GM18502 (cell line): ENCODE data around the gene CCDC177.

Source experiments
- ATAC-seq: cut with Tn5 transposase; IDR thresholded peaks from one replicate; pipeline ENCODE4 v1.9.1; 2021; ENCODE audit warnings: mild to moderate bottlenecking; ENCODE audit not compliant: unreplicated experiment, poor library complexity

The CCDC177 gene

GRCh38 chr14:69574263-69574953, at the start of gene CCDC177:
TSS of gene CCDC177 (minus strand) at chr14:69574871. CDS start at chr14:69573622, 1,249 bp downstream.
- no peak for ATAC-seq

DNA sequence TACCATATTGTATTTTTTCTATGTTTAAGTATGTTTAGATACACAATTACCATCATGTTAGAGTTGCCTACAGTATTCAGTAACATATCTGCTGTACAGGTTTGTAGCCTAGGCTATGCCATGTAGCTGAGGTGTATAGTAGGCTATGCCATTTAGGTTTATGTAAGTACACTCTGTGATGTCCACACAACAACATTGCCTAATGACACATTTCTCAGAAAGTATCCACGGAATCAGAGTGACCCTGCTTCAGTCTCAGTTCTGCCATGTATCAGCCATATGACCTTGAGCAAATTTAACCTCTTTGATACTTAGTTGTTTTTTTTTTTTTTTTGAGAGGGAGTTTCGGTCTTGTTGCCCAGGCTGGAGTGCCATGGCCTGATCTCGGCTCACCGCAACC, 49.5 kb upstream of the CCDC177 start:
- no peak for ATAC-seq

- ATAC-seq: no peak
Measured at GRCh38 chr14:69620981-69621380, 46.3 kb upstream of the CCDC177 start.

GRCh38 chr14:69620211-69620611, 45.5 kb upstream of the CCDC177 start:
- ATAC-seq: no peak

DNA sequence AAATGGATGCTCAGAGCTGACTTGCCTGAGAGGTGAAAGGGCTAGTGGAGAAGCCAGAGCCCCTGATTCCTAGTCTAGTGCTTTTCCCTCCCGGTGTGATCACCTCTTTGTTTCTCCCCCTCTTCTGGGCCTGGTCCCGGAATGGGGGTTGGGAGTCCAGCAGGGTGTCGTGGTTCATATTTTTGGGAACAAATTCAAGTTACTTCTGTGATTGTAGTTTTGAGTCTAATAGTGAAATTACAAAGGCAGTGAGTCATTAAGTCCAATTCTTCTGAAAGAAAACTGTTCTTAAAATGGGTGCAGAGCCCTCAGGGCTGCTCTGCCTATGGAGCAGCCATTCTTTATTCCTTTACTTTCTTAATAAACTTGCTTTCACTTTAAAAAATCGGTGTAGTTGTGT, 44.3 kb upstream of the CCDC177 start:
- ATAC-seq: no peak

DNA sequence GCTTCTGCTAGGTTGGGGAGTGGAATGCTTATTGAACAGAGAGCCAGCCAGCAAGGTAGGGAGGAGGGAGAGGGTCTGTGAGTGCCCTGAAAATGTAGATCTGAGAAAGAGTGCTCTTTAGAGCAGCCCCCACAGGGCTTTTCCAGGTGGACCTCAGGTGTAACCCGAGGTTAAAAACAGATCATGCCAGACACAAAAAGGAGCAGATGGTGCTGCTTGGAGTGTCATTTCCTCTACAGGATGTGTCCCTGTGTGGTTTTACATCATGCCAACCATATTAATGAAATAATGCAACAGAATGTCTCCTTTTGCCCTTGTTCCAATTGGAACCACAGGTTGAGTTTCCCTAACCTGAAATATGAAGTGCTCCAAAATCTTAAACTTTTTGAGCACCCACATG, 43.1 kb upstream of the CCDC177 start:
- ATAC-seq: no peak

- no peak for ATAC-seq
Measured at GRCh38 chr14:69616408-69616773, 41.7 kb upstream of the CCDC177 start.

DNA sequence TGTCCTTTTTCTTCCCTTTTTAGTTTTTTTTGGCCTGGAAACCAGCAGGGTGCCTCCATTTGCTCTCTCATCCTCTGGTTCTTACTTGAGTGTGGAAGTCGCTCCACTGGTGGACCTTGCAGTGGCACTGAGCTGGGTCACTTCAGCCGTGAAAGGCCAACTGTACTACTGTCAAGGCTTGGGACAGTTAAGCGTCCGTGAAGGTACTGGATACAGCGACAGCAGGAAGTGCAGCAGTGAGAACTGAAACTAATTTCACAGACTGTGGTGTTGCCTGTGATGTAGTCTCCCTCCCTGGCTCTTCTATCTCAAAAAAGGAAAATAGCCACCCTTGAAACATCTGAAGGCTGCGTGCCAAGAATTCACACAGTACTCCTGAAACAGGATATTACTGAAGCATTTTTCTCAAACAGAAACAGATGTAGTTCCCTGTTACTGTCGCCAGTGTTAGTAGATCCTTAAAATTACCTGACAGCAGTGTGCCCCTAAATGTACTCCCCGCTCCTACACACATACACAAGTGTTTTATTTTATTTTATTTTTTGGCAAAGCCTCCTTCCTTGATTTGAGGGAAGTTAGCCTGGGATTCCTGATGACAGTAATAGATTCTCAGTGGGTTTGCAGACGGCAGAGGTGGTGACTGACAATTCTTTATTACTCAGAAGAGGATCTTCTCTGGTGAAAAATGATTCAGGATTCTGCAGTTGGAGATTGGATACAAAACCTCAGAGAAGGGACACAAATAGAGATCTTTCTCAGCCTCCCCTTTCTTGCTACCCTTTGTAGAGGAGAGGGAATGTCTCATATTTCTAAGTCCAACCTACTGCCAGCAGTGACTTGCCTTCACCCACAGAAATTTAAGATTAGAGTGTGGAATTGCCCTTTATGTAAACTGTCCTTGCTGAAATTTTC, 41.1 kb upstream of the CCDC177 start:
- ATAC-seq: peak; percentile 50

DNA sequence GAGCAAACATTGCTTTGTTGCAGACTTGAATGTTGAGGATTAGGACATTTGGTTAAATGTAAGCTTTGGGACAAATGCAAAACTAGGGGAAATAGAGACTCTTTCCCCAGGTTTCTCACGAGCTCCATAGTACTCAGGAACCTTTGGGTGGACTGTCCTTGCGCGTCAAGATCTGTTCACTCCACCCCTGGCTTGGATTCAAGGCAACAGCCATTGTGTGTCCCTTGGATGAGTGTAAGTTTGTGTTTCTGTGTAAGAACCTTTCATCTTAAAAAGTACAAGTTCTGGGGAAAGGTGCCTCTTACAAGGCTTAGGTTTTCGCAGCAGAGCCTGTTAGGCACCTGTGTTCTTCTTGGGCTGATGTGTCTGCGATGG, 40.4 kb upstream of the CCDC177 start:
- no peak for ATAC-seq

DNA sequence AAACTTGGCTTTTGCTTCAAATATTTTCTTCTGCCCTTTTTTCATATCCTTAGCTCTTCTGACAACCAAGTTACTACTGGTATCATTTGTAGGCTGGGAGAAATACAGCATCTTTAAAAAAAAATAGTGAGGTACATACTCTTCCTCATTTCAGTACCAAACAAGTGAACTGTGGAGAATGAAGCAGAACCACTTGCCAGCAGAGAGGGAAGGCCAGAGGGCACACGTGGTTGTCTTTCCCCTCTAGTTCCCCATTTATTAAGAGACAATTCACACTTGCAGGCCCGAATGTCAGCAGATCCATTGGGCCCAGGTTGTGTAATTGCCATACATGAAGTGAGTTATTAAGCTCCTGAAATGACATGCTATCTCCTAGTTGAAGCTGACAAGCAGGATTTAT, 39.9 kb upstream of the CCDC177 start:
- no peak for ATAC-seq

- no peak for ATAC-seq
Measured at GRCh38 chr14:69613312-69614073, 38.8 kb upstream of the CCDC177 start.

- ATAC-seq: no peak
Measured at GRCh38 chr14:69612783-69613130, 38.1 kb upstream of the CCDC177 start.

- ATAC-seq: peak; percentile 21
Measured at GRCh38 chr14:69612014-69612782, 37.5 kb upstream of the CCDC177 start.

DNA sequence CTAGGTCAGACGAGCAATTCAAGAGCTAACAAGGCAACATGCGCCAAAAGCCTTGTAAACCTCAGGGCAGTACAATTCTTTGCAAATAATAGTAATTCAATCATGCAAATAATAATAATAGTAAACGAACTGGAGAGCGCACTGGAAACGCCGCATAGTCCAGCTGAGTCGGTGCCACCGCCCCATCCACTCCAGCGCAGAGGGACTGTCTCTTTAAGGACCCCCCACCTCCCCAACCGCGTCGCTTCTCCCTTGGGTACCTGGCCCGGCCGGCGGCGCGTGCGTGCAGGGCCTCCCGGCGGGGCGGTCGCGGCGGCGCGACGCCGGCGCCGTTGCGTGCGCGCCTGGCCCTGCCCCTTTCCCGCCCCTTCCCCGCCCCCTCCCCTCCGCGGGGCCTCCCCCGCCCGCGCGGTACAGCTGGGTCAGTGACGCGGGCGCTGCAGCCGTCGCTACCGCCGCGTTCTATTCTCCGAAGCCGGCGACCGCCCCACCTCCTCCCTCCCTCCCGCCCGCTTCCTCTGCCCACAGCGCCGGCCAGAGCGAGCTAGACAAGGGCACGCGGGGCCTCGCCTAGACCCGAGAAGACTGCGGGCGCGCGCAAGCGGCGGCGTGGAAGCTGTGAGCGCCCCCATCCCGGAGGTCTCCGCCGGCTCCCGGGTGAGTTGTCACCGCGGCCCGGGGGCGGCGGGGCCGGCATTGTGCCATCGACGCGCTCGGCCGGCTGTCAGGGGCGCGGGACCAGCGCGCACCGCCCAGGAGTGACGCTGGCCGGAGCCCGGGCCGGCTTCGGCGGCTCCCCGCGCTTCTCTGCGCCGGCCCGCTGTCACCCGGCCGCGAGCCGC, 36.7 kb upstream of the CCDC177 start, which contains the start of gene SUSD6:
Gene SUSD6 (plus strand): TSS at position 425 of the 842 bp plus-strand sequence. CDS start 46,997 bp downstream, outside the sequence.
- ATAC-seq: peak; percentile 59

DNA sequence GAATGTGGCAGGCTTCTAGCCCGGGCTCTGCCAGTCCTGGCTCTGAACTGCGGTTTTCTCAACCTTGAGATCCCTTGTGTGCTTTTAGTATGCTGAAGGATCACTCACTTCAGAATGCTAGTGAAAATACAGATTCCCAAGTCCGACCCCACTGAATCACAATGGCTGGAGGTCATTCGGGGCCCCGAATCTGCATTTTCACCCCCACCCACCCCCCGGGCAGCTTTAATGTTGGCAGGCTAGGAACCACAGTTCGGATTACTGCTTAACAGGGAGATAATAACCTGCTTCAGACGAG, 36.2 kb upstream of the CCDC177 start:
- no peak for ATAC-seq

- no peak for ATAC-seq
Measured at GRCh38 chr14:69610020-69610873, 35.6 kb upstream of the CCDC177 start.

- no peak for ATAC-seq
Measured at GRCh38 chr14:69606258-69607184, 31.9 kb upstream of the CCDC177 start.

- ATAC-seq: no peak
Measured at GRCh38 chr14:69605738-69606137, 31.1 kb upstream of the CCDC177 start.
